Aorta (tissue), 5 donors: Measurements from ENCODE around the gene SLC8A1. TPM values are rescaled to one million over a fixed set of nuclear protein-coding genes. Genes with fewer than 3 reads are reported as not detected.

ENCODE experiments used
- ATAC-seq: fragments of 200-7000 bp; cut with Tn5 transposase; one replicate; pipeline ENCODE4 v1.9.1; 2022; ENCODE audit warnings: moderate library complexity; ENCODE audit not compliant: low FRiP score
- DNase-seq, 2 donors: peaks; one replicate each; pipeline ENCODE4 v3.0.0-alpha.2; 2020
- H3K27ac ChIP-seq, 2 donors: one replicate each; pipeline ENCODE4 v1.5.1; 2013; ENCODE audit warnings: low read length in 2 of 2, mild to moderate bottlenecking in 2 of 2, moderate library complexity in 2 of 2, control low read depth in 1 of 2, inconsistent platforms in 1 of 2, low read depth in 1 of 2
- H3K27me3 ChIP-seq, 2 donors: one replicate each; pipeline ENCODE4 v1.6.1; 2013; ENCODE audit warnings: control low read depth in 1 of 2, low read length in 1 of 2, mild to moderate bottlenecking in 1 of 2, moderate library complexity in 1 of 2; ENCODE audit not compliant: insufficient read depth in 2 of 2, control insufficient read depth in 1 of 2
- H3K36me3 ChIP-seq, 2 donors: one replicate each; pipeline ENCODE4 v1.6.1; 2013; ENCODE audit warnings: control low read depth in 1 of 2, low read length in 1 of 2, mild to moderate bottlenecking in 1 of 2; ENCODE audit not compliant: insufficient read depth in 2 of 2, control insufficient read depth in 1 of 2
- H3K4me1 ChIP-seq, 2 donors: one replicate each; pipeline ENCODE4 v1.6.1; 2013; ENCODE audit warnings: low read length in 2 of 2, control low read depth in 1 of 2, mild to moderate bottlenecking in 1 of 2, moderate library complexity in 1 of 2; ENCODE audit not compliant: insufficient read depth in 2 of 2, control insufficient read depth in 1 of 2
- H3K4me3 ChIP-seq, 2 donors: one replicate each; pipeline ENCODE4 v1.5.1; 2013; ENCODE audit warnings: low read length in 2 of 2, control low read depth in 1 of 2, mild to moderate bottlenecking in 1 of 2
- H3K9me3 ChIP-seq: one replicate; pipeline ENCODE4 v1.6.1; 2013; ENCODE audit warnings: mild to moderate bottlenecking, low read length; ENCODE audit not compliant: control insufficient read depth
- WGBS, 2 donors: extraction: QIAGEN DNeasy Blood & Tissue Kit; methylation state at CpG; one replicate each; pipeline ENCODE4 v1.1.7; 2013; 5-methylcytosine and 5-hydroxymethylcytosine counted together
- intact Hi-C, 2 donors: fragments of 100-400 bp; cut with DNase I; formaldehyde crosslinking; loops; one replicate each; pipeline versions ENCODE4 v1.14.2 to v1.15.0; 2022
- polyA plus RNA-seq, 2 donors: library from polyadenylated mRNA; stranded (reverse); fragments of 200-250 nt; gene quantifications; one replicate each; pipeline ENCODE4 v1.2.3, GENCODE V29; 2013
- total RNA-seq, 2 donors: library from RNA; stranded (reverse); fragmentation: NEBNext Ultra II Directional; extraction: Animal tissue kit (Norgen Biotek cat#: 25700); gene quantifications; one replicate each; pipeline ENCODE4 v1.2.1, GENCODE V29; 2021
- donor health status: healthy with polysubstance abuse.
- donor health status: Bipolar disorder and iron deficiency.
- donor health status: DM: no; HTN: no; CAD: no.
- donor health status: DM: no; HTN: no; CAD: no.
- donor health status: DM: yes; HTN: yes; CAD: no.

SLC8A1 gene
- total and polyA plus RNA-seq, 4 donors: 0.38 to 35.9 (median 15.7) TPM

- 20 to 23% methylated on average over 9 of the region's 9 CpGs for WGBS, 2 donors
- H3K27ac ChIP-seq: peak overlapping the region in 1 of 2 donors; percentile 95
- intact Hi-C loops: loop anchor here in 1 of 2 donors (5.0 to 10.0 kb wide), 3 partner anchors 33 to 151 kb away; no protein-coding TSS in a partner anchor
Measured at GRCh38 chr2:40435426-40436092, 16.3 kb downstream of the SLC8A1 start.

GRCh38 chr2:40434731-40435271 is 17.1 kb downstream of the SLC8A1 start:
- Histone ChIP-seq H3K36me3 (no peaks in the 10 kb centered on the region), H3K9me3 (no peaks in the 10 kb centered on the region), H3K4me1 (peaks cover 4 to 22% of the 10 kb centered on the region in 2 donors), H3K27me3 (no peaks in the 10 kb centered on the region), H3K27ac (peak overlapping the region; percentile 93 to 98), H3K4me3 (no peak overlapping the region)
- DNase-seq (peak; percentile 65 to 80), ATAC-seq (peak; percentile 80)
- WGBS, 2 donors: 18 to 22% methylated on average over 3 of the region's 3 CpGs
- intact Hi-C loops: loop anchor here in 1 of 2 donors (5.0 to 10.0 kb wide), 3 partner anchors 32 to 150 kb away; no protein-coding TSS in a partner anchor

More at GRCh38 chr2:40435426-40436092, 16.3 kb downstream of the SLC8A1 start:
- H3K9me3 ChIP-seq: no peaks in the 10 kb centered on the region
- H3K27me3 ChIP-seq: no peaks in the 10 kb centered on the region
- peak; percentile 56 for ATAC-seq
- no peak for DNase-seq
- peaks cover 4 to 22% of the 10 kb centered on the region in 2 donors for H3K4me1 ChIP-seq
- H3K4me3 ChIP-seq: no peak overlapping the region
- no peaks in the 10 kb centered on the region for H3K36me3 ChIP-seq

- intact Hi-C loops: loop anchor here in 1 of 2 donors (10.0 kb wide), 2 partner anchors 89 to 149 kb away; no protein-coding TSS in a partner anchor
- H3K4me1 ChIP-seq: peaks cover 4 to 17% of the 10 kb centered on the region in 2 donors
- peak overlapping the region; percentile 54 to 93 for H3K27ac ChIP-seq
- ATAC-seq (peak; percentile 45), DNase-seq (no peak)
- no peaks in the 10 kb centered on the region for H3K36me3 ChIP-seq
- no peaks in the 10 kb centered on the region for H3K9me3 ChIP-seq
- WGBS, 2 donors: 3 to 12% methylated on average over 1 of the region's 1 CpG
- no peaks in the 10 kb centered on the region for H3K27me3 ChIP-seq
- no peak overlapping the region for H3K4me3 ChIP-seq
Measured at GRCh38 chr2:40433736-40434135, 18.2 kb downstream of the SLC8A1 start.

GRCh38 chr2:40432921-40433483 is 18.9 kb downstream of the SLC8A1 start:
- Histone ChIP-seq H3K27ac (no peak overlapping the region), H3K9me3 (no peaks in the 10 kb centered on the region), H3K36me3 (no peaks in the 10 kb centered on the region), H3K4me1 (peaks cover 5 to 17% of the 10 kb centered on the region in 2 donors), H3K4me3 (no peak overlapping the region), H3K27me3 (no peaks in the 10 kb centered on the region)
- WGBS, 2 donors: 23 to 29% methylated on average over 3 of the region's 3 CpGs
- intact Hi-C loops: loop anchor here in 1 of 2 donors (10.0 kb wide), 2 partner anchors 88 to 148 kb away; no protein-coding TSS in a partner anchor
- ATAC-seq: no peak
- no peak for DNase-seq

- peak overlapping the region; percentile 15 to 46 for H3K27ac ChIP-seq
- intact Hi-C loops: loop anchor here in 1 of 2 donors (10.0 kb wide), 2 partner anchors 87 to 147 kb away; no protein-coding TSS in a partner anchor
Measured at GRCh38 chr2:40431600-40431955, 20.3 kb downstream of the SLC8A1 start.

GRCh38 chr2:40430776-40431599 is 20.9 kb downstream of the SLC8A1 start:
- intact Hi-C loops: loop anchor here in 1 of 2 donors (10.0 kb wide), 2 partner anchors 86 to 146 kb away; no protein-coding TSS in a partner anchor

More at GRCh38 chr2:40431600-40431955, 20.3 kb downstream of the SLC8A1 start:
- Histone ChIP-seq H3K9me3 (no peaks in the 10 kb centered on the region), H3K4me1 (peaks cover 5 to 17% of the 10 kb centered on the region in 2 donors), H3K27me3 (no peaks in the 10 kb centered on the region), H3K4me3 (no peak overlapping the region), H3K36me3 (no peaks in the 10 kb centered on the region)
- WGBS, 2 donors: 3 to 10% methylated on average over 3 of the region's 3 CpGs
- ATAC-seq: no peak
- DNase-seq: peak; percentile 77 to 81

GRCh38 chr2:40428439-40428838 is 23.5 kb downstream of the SLC8A1 start:
- no peak for DNase-seq
- H3K9me3 ChIP-seq: no peaks in the 10 kb centered on the region
- H3K27ac ChIP-seq: no peak overlapping the region
- no peak overlapping the region for H3K4me3 ChIP-seq
- H3K36me3 ChIP-seq: no peaks in the 10 kb centered on the region
- ATAC-seq: no peak
- peaks cover 1 to 9% of the 10 kb centered on the region in 2 donors for H3K4me1 ChIP-seq
- 52 to 61% methylated on average over 6 of the region's 6 CpGs for WGBS, 2 donors
- no peaks in the 10 kb centered on the region for H3K27me3 ChIP-seq
- intact Hi-C loops: no loop called here

More at GRCh38 chr2:40430776-40431599, 20.9 kb downstream of the SLC8A1 start:
- Histone ChIP-seq H3K27ac (peak overlapping the region; percentile 15 to 55), H3K9me3 (no peaks in the 10 kb centered on the region), H3K36me3 (no peaks in the 10 kb centered on the region), H3K27me3 (no peaks in the 10 kb centered on the region), H3K4me3 (no peak overlapping the region), H3K4me1 (peaks cover 5 to 15% of the 10 kb centered on the region in 2 donors)
- no peak for DNase-seq
- no peak for ATAC-seq
- 40 to 48% methylated on average over 7 of the region's 7 CpGs for WGBS, 2 donors

GRCh38 chr2:40421631-40422297 is 30.1 kb downstream of the SLC8A1 start:
- 61% methylated on average over 5 of the region's 5 CpGs for WGBS, 2 donors
- DNase-seq: no peak

More at GRCh38 chr2:40421631-40422297, 30.1 kb downstream of the SLC8A1 start:
- intact Hi-C loops: no loop called here
- Histone ChIP-seq H3K4me1 (peaks cover 3 to 7% of the 10 kb centered on the region in 2 donors), H3K27ac (no peak overlapping the region), H3K4me3 (no peak overlapping the region), H3K27me3 (no peaks in the 10 kb centered on the region), H3K36me3 (no peaks in the 10 kb centered on the region), H3K9me3 (no peaks in the 10 kb centered on the region)
- no peak for ATAC-seq
